HG02981 (cell line): ENCODE results near the gene HAS3.
"Not testable (repeated sequence)": the region's sequence is repeated elsewhere in the genome, so short reads cannot be mapped to it uniquely, and the experiment has no call there.

Experiments
- ATAC-seq: cut with Tn5 transposase; IDR thresholded peaks from one replicate; pipeline ENCODE4 v1.9.1; 2021; ENCODE audit warnings: mild to moderate bottlenecking, moderate library complexity; ENCODE audit not compliant: unreplicated experiment

The HAS3 gene

GRCh38 chr16:69105501-69106361 is at the start of gene HAS3:
TSS of gene HAS3 (plus strand) at chr16:69105653. CDS start at chr16:69109396, 3,743 bp downstream.
- ATAC-seq, result peak; percentile 54

GRCh38 chr16:69055980-69056379 is 49.5 kb upstream of the HAS3 start:
- ATAC-seq, result no peak

DNA sequence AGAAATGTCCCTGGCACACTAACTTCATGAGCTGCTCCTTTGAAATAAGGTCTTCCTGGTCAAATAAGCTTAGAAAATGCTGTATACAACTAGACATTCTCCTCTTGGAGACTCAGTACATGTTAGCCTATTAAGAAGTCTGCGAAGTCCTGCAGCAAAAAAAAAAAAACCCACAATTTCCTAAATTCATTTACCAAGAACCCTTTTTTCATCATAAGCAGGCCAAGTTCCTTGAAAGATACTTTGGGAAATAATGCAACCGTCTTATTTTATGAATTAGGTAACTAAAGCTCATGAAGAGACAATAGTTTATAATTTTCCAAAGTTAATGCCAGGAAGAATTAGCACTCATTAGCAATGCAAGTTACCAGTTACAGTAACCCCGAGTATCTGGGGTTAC is 49.0 kb upstream of the HAS3 start:
- ATAC-seq, result no peak

DNA sequence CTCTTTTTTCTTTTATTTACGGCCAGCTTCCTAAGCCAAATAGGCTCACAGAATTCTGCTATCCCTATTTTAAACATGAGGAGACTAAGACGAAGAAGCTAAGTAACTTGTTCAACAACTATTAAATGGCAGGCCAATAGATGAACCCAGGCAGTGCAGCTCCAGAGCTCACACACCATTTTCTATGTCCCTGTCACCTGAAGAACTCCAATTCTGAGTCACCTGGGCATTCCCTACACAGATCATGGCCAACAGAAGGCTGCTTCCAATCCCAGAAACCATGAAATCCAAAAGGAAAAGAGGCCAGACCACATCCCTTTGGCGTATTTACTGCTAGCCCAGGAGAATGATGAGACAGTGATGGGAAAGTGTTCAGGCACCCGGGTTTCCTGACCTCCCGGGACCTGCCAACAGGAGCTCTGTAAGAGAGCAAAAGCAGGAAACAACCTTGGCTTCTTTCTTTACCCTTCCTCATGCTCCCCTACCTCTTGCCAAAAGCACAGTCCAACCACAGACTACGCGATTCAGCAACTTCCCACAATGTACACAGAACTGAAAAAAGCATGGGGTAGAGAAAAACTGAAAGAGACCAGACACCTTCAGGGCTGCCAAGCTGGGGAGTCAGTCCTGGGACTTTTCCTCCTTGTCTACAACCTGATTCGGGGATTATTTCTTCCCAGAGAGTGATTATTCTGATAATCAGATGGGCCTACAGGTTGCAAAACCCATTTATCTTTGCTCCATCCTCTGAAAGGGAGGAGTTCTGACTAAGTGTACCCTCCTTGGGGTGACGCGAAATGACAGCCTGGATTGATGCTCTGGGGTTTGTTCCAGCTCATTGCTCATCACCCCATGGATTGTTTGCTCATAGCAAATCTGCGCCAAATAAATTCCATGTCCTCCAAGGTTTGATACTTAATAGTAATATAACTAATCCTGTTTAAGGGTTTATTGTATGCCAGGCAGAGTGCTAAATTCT is 47.8 kb upstream of the HAS3 start:
- ATAC-seq, result no peak

GRCh38 chr16:69063491-69063890 is 42.0 kb upstream of the HAS3 start:
- not testable (repeated sequence) for ATAC-seq

DNA sequence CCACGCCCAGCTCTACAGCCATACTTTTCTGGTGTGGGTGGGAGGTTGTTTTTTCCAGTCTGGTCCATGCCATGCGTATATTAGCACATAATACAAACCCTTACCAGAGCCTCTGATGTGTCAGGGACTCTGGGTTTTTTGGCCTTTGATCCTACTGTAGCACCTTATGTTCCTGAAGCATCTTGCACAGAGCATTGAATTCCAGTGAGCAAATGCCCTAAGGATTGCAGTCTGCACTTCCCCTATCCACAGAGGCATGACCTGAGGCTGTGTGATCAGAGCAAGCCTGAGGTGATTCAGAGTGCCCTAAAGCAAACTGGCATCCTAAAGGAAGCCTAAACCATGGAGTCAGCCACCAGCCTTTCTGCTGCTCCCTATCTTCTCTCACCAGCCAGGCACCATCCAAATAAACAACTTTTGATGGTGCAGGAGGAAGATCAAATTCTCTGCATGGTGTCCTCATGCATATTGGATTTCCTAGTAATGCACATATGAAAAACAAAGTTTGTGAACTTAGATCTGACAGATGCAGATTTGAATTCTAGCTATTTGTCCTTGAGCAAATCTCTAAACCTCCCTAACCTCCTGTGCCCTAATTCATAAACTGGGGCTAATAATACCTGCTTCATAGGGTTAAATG is 41.2 kb upstream of the HAS3 start:
- ATAC-seq, result no peak

GRCh38 chr16:69064764-69065313 is 40.6 kb upstream of the HAS3 start:
- no peak for ATAC-seq

- ATAC-seq, result no peak
These were observed 35.9 kb upstream of the HAS3 start for GRCh38 chr16:69069504-69069903.

- ATAC-seq, result no peak
These were observed 34.4 kb upstream of the HAS3 start for GRCh38 chr16:69071036-69071435.

DNA sequence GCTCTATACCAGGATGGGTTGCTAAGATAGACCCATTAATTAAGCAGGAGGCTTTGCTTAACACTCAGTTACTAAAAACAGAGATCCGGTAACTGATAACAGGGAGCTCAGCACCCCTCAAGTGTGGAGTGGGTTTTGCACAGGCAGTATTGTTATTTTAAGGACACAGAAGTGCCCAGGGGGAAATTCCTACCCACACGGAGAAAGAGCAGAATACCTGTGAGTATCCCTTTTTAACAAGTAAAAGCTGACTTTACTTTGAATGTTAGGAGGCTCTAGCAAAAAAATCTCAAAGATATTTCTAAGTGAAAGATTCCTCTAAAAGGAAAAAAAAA is 32.8 kb upstream of the HAS3 start:
- no peak for ATAC-seq

- no peak for ATAC-seq
These were observed 32.2 kb upstream of the HAS3 start for GRCh38 chr16:69073181-69073702.

- no peak for ATAC-seq
These were observed 28.2 kb upstream of the HAS3 start for GRCh38 chr16:69077251-69077650.

DNA sequence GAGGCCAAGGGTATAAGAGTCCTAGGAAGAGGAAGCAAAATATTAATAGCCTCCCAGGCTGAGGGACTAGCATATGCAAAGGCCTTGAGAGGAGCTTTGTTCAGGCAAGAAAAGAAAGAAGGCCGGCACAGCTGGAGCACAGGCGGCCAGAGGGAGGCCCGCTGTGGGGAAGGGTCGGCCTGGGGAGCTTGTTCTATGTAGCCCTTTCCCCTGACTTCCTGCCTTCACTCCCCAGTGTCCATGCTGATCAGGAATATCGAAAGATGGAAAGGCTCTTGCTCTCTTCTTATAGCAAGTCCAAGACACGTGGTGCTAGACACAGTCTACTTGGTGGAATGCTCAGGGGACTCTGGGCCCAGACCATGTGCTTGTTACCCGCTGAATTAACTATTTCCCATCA is 27.4 kb upstream of the HAS3 start:
- ATAC-seq, result no peak

DNA sequence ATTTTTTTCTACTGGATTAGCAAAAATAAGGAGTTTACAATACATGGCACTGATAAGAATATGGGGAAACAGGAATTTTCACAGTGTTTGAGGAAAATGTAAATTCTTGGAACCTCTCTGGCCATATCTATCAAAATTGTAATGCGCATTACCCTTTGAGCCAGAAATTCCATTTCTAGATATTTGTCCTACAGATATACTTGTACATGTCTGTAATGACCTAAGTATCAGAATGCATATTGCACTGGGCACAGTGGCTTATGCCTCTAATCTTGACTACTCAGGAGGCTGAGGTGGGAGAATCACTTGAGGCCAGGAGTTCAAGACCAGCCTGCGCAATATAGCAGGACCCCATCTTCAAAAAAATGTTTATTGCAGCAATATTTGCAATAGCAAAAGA is 25.8 kb upstream of the HAS3 start:
- ATAC-seq, result no peak

DNA sequence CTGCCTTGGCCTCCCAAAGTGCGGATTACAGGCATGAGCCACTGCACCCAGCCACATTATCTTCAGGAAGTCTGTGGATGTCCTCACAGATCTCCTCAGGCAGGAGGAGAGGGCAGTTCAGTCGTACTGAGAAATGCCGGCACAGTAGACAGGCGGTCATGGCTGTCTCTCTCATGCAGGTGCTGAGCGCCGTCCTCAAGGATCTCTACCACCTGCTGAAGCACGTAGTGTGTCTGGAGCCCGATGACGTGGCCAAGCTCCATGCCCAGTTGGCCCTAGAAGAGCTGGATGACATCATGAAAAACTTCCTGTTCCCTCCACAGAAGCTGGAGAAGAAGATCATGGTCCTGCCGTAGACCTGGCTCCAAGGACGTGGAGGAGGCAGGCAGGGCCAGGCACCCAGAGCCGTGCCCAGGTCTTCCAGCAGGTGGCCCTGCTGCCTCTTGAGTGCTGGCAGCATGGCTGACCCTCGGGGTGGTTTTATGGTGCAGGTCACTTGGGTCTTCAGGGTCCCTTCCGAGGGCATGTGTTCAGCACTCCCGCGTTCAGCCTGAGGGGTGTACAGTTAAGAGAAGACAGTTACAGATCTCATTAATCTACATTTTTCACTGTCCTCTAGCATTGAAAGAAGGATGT is 22.0 kb upstream of the HAS3 start:
- ATAC-seq, result no peak

GRCh38 chr16:69084289-69084688 is 21.2 kb upstream of the HAS3 start:
- ATAC-seq, result no peak

DNA sequence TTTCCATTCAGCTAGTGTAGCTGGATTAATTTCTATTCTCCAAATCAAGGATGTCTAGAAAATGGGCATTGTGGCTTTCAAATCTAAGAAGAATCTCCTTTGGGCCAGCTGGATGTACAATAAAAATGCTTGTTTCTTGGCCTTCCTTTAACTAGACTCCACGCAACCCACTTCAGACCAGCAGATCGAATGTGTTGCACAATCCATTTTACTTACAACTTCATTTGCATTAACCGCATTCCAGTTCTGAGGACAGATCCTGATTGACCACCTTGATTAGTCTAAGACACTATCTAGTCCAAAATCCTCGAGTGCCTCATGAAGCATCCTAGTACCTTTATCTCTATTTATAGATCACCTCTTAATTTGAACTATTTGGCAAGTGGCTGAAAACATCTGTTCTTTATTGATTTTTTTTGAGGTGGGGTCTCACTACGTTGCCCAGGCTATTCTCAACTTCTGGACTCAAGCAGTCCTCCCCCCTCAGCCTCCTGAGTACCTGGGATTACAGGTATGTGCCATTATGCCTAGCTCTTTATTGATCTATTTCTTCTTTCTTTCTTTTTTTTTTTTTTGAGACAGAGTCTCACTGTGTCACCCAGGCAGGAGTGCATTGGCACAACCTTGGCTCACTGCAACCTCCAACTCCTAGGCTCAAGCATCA is 20.3 kb upstream of the HAS3 start:
- no peak for ATAC-seq

DNA sequence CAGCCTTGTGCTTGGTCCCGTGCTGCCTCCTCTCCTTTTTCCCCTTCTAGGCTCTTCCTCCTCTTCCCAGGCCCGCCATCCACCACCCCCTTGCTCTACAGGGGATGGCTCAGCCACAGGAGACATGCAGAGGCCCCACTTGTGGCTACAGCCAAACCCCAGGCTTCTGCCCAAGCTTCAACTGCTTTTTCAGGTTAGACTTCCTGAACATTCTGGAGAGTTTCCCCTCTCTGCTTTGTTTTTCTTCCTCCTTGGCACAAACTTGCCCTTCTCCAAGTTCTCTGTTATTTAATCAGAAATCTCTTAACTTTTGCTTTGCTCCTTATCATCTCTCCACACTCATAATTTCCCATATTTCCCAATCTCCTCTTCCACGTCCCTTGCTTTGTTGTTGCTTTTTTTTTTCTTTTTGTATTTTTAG is 18.3 kb upstream of the HAS3 start:
- ATAC-seq, result no peak

DNA sequence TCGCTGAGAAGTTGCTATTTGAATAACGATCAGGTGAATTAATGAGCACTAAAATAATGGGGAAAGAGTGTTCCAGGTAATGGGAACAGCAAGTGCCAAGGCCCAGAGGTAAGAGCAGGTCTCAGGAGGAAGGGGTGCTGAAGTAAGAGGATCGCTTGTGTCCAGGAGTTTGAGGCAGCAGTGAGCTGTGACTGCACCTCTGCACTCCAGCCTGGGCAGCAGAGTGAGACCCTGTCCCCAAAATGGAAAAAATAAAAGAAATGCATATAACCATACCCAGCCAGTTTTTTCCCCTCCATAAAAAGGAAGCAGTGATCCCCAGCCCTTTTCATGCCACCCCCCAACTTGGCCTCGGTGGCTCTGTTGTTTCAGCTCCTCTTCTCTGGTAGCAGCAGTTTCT is 16.8 kb upstream of the HAS3 start:
- no peak for ATAC-seq
